Measurements from ENCODE around the gene MYH14. TPM values are rescaled to one million over a fixed set of nuclear protein-coding genes. Genes with fewer than 3 reads are reported as not detected.

MYH14 gene
- total and polyA plus RNA-seq, 2 of the 13 experiments (the other 11 are each of a cell fraction or from before 2014, with no cell fraction given) = 5.5 to 5.8 TPM

- TF ChIP-seq ZBTB34 (CRISPR knock-in tag; IDR thresholded peaks at IDR 0.05) = 0 out of 2 replicates have a peak, but pooled peaks have one; percentile 39
- no peak for TF ChIP-seq ZNF407 (CRISPR knock-in tag; IDR thresholded peaks at IDR 0.05; ENCODE audit: not compliant biosample characterization)
- peak; percentile 94; the same call in 1 of the 2 replicates for TF ChIP-seq ATF7-NPFF (CRISPR knock-in tag; IDR thresholded peaks at IDR 0.05; ENCODE audit: low read depth)
- peak; percentile 41; the same call in 1 of the 2 replicates for TF ChIP-seq SIX4 (CRISPR knock-in tag; IDR thresholded peaks at IDR 0.05)
- 0 out of 2 replicates have a peak, but pooled peaks have one; percentile 51 for TF ChIP-seq KLF15 (CRISPR knock-in tag; IDR thresholded peaks at IDR 0.05; ENCODE audit: borderline replicate concordance)
- no peak; the same call in 1 of the 2 replicates for TF ChIP-seq ZNF205 (CRISPR knock-in tag; IDR thresholded peaks at IDR 0.05)
Measured at GRCh38 chr19:50325310-50326100, 122.1 kb downstream of the MYH14 start (continued).
